WTC11 (cell line): Measurements from ENCODE around the gene ENG.

Source experiments
- CBFB ChIP-seq: sonication (generic); formaldehyde crosslinking; IDR thresholded peaks from 2 replicates; pipeline ENCODE4 v1.8.1; 2022; ENCODE audit warnings: mild to moderate bottlenecking, low read depth, missing genetic modification reagents
- NFYB ChIP-seq: sonication (generic); formaldehyde crosslinking; conservative IDR thresholded peaks from 2 replicates; pipeline ENCODE4 v1.8.0; 2022; ENCODE audit warnings: low read depth, missing genetic modification reagents
- ZNF423 ChIP-seq: fragments of 250-450 bp; sonication (Bioruptor Pico); IDR thresholded peaks from 2 replicates; pipeline ENCODE4 v2.1.2; 2022; ENCODE audit warnings: mild to moderate bottlenecking, moderate library complexity
- TF ChIP-seq, protein P1 (sequence below): fragments of 200-600 bp; IDR thresholded peaks from 2 replicates; pipeline ENCODE4 v1.8.0; 2022; ENCODE audit warnings: antibody characterized with exemption
- TF ChIP-seq, protein P2 (sequence below): sonication (generic); formaldehyde crosslinking; IDR thresholded peaks from 2 replicates; pipeline ENCODE4 v1.8.1; 2023; ENCODE audit warnings: mild to moderate bottlenecking, missing genetic modification reagents, borderline replicate concordance
- TF ChIP-seq, protein P3 (sequence below): sonication (generic); formaldehyde crosslinking; IDR thresholded peaks from 2 replicates; pipeline ENCODE4 v1.8.0; 2023; ENCODE audit warnings: missing genetic modification reagents
- TF ChIP-seq, protein P4 (sequence below): sonication (generic); formaldehyde crosslinking; IDR thresholded peaks from 2 replicates; pipeline ENCODE4 v1.8.1; 2023; ENCODE audit warnings: mild to moderate bottlenecking, missing genetic modification reagents, moderate library complexity
- TF ChIP-seq, protein P5 (sequence below): sonication (generic); formaldehyde crosslinking; IDR thresholded peaks from 2 replicates; pipeline ENCODE4 v1.8.1; 2023; ENCODE audit warnings: mild to moderate bottlenecking, missing genetic modification reagents, moderate library complexity

DNA sequence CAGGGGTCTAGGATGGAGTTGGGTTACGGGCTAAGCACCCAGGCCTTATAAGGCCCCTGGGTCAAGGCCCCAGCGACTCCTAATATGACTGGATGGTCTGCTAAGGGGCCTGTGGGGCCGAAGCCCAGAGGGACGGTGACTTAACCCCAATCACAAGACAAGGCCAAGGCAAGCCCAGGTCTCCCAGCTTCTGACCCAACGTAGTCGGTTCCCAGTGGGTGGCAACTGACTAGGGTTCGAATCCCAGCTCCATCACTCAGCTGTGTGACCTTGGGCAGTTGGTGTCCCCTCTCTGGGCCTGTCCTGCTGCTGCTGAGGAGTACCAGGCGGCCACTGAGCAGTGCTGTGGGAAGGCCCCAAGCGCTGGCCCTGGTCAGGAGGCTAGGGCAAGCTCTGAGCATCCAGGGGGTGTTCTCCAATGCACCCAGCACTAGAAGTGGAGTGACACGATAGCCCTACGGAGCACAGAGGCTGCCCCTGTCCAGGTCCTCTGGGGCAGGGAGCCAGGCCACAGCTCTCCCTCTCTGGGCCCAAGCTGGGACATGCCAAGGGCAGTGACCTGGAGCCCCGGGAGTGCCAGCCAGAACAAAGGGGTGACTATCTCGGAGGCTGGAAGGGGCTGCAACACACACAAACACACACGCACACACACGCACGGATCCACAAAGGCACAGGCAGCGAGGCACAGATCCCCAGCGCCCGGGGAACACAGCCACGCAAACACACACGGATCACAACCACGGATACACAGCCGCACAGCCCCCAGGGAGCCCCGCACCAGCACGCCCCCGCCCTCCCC, 22.5 kb upstream of the ENG start:
- TF ChIP-seq, protein P1, sequence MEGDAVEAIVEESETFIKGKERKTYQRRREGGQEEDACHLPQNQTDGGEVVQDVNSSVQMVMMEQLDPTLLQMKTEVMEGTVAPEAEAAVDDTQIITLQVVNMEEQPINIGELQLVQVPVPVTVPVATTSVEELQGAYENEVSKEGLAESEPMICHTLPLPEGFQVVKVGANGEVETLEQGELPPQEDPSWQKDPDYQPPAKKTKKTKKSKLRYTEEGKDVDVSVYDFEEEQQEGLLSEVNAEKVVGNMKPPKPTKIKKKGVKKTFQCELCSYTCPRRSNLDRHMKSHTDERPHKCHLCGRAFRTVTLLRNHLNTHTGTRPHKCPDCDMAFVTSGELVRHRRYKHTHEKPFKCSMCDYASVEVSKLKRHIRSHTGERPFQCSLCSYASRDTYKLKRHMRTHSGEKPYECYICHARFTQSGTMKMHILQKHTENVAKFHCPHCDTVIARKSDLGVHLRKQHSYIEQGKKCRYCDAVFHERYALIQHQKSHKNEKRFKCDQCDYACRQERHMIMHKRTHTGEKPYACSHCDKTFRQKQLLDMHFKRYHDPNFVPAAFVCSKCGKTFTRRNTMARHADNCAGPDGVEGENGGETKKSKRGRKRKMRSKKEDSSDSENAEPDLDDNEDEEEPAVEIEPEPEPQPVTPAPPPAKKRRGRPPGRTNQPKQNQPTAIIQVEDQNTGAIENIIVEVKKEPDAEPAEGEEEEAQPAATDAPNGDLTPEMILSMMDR = no peak
- TF ChIP-seq, protein P2, sequence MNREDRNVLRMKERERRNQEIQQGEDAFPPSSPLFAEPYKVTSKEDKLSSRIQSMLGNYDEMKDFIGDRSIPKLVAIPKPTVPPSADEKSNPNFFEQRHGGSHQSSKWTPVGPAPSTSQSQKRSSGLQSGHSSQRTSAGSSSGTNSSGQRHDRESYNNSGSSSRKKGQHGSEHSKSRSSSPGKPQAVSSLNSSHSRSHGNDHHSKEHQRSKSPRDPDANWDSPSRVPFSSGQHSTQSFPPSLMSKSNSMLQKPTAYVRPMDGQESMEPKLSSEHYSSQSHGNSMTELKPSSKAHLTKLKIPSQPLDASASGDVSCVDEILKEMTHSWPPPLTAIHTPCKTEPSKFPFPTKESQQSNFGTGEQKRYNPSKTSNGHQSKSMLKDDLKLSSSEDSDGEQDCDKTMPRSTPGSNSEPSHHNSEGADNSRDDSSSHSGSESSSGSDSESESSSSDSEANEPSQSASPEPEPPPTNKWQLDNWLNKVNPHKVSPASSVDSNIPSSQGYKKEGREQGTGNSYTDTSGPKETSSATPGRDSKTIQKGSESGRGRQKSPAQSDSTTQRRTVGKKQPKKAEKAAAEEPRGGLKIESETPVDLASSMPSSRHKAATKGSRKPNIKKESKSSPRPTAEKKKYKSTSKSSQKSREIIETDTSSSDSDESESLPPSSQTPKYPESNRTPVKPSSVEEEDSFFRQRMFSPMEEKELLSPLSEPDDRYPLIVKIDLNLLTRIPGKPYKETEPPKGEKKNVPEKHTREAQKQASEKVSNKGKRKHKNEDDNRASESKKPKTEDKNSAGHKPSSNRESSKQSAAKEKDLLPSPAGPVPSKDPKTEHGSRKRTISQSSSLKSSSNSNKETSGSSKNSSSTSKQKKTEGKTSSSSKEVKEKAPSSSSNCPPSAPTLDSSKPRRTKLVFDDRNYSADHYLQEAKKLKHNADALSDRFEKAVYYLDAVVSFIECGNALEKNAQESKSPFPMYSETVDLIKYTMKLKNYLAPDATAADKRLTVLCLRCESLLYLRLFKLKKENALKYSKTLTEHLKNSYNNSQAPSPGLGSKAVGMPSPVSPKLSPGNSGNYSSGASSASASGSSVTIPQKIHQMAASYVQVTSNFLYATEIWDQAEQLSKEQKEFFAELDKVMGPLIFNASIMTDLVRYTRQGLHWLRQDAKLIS (CRISPR knock-in tag) = no peak
- TF ChIP-seq ZNF423 (CRISPR knock-in tag) (no peak), CBFB (CRISPR knock-in tag) (no peak), NFYB (no peak)
- TF ChIP-seq, protein P3, sequence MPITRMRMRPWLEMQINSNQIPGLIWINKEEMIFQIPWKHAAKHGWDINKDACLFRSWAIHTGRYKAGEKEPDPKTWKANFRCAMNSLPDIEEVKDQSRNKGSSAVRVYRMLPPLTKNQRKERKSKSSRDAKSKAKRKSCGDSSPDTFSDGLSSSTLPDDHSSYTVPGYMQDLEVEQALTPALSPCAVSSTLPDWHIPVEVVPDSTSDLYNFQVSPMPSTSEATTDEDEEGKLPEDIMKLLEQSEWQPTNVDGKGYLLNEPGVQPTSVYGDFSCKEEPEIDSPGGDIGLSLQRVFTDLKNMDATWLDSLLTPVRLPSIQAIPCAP (CRISPR knock-in tag) = no peak
- TF ChIP-seq, protein P4, sequence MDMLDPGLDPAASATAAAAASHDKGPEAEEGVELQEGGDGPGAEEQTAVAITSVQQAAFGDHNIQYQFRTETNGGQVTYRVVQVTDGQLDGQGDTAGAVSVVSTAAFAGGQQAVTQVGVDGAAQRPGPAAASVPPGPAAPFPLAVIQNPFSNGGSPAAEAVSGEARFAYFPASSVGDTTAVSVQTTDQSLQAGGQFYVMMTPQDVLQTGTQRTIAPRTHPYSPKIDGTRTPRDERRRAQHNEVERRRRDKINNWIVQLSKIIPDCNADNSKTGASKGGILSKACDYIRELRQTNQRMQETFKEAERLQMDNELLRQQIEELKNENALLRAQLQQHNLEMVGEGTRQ = no peak
- TF ChIP-seq, protein P5, sequence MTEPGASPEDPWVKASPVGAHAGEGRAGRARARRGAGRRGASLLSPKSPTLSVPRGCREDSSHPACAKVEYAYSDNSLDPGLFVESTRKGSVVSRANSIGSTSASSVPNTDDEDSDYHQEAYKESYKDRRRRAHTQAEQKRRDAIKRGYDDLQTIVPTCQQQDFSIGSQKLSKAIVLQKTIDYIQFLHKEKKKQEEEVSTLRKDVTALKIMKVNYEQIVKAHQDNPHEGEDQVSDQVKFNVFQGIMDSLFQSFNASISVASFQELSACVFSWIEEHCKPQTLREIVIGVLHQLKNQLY (CRISPR knock-in tag) = no peak
